AG04449 (cell line): Measurements from ENCODE around the gene UBA1.
A peak's percentile ranks its signal among the peaks of the same experiment; 100 is the strongest.

Experiments used
- CTCF ChIA-PET: fragments of 350-600 bp; formaldehyde crosslinking; extraction: SDS; loops from one replicate; lab custom pipeline; 2021; ENCODE audit warnings: antibody characterized with exemption; lab: Yijun Ruan, JAX
- POLR2A ChIA-PET: fragments of 400-600, 350-600 bp; formaldehyde crosslinking; extraction: SDS; loops from one replicate; lab custom pipeline; 2020; ENCODE audit warnings: antibody characterized with exemption, inconsistent platforms; lab: Yijun Ruan, JAX
- DNase-seq: peaks from one replicate; pipeline ENCODE4 v3.0.0-alpha.2; 2010; ENCODE audit warnings: low read depth, low spot score
- H3K4me3 ChIP-seq: 2 replicates; pipeline ENCODE4 v1.5.1; 2011; ENCODE audit warnings: low read depth, mild to moderate bottlenecking, control low read depth, low read length
- TF ChIP-seq, protein P1 (sequence below): IDR thresholded peaks from one replicate; pipeline ENCODE4 v1.5.1; 2011; ENCODE audit warnings: mild to moderate bottlenecking, moderate library complexity, low read length, control low read depth, inconsistent platforms; ENCODE audit not compliant: insufficient read depth; ENCODE audit errors: missing control alignments

The UBA1 gene

DNA sequence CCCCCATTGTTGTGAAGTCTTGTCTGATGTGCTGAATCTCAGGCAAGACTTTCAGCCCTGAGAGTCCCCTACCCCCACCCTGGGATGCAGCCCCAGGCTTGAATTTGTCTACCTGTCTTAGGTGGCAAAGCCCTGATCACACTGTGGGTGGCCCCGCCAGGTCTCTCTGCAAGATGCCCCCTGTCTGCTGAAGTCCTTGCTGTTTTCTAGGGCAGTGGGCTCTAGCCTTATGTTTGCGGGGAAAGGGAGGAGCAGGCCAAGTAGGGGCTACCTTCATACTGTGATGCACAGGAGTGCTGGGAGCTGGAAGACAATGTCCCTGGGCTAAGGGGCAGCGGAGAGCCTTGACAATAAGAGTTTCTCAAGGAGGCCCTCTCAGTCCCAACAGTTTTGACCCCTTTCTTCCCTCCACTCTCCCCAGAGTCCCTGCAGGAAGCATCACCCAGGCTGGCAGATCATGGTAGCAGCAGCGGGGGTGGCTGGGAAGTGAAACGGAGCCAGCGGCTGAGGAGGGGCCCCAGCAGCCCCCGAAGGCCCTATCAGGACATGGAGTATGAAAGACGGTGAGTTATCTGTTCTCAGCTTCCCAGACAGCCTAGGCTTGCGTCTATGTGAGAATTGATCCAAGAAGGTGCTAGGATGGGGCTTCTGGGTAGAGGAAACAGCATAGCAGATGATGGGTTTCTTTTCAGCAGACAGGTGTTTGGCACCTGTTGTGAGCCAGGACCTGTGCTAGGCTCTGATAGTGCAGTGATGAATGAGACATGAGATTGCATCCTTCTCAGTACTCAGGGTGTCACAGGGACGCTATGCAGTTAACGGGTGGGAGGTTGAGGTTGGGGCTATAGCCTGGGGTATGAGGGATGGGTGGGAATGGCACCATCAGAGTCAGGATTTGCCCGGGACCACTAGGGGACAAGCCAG is 46.4 kb upstream of the UBA1 start:
- TF ChIP-seq, protein P1, sequence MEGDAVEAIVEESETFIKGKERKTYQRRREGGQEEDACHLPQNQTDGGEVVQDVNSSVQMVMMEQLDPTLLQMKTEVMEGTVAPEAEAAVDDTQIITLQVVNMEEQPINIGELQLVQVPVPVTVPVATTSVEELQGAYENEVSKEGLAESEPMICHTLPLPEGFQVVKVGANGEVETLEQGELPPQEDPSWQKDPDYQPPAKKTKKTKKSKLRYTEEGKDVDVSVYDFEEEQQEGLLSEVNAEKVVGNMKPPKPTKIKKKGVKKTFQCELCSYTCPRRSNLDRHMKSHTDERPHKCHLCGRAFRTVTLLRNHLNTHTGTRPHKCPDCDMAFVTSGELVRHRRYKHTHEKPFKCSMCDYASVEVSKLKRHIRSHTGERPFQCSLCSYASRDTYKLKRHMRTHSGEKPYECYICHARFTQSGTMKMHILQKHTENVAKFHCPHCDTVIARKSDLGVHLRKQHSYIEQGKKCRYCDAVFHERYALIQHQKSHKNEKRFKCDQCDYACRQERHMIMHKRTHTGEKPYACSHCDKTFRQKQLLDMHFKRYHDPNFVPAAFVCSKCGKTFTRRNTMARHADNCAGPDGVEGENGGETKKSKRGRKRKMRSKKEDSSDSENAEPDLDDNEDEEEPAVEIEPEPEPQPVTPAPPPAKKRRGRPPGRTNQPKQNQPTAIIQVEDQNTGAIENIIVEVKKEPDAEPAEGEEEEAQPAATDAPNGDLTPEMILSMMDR = no peak
- ChIA-PET CTCF (no interaction called here), POLR2A (no interaction called here)
- no peak for DNase-seq
- H3K4me3 ChIP-seq = peak overlapping the region; percentile 80

DNA sequence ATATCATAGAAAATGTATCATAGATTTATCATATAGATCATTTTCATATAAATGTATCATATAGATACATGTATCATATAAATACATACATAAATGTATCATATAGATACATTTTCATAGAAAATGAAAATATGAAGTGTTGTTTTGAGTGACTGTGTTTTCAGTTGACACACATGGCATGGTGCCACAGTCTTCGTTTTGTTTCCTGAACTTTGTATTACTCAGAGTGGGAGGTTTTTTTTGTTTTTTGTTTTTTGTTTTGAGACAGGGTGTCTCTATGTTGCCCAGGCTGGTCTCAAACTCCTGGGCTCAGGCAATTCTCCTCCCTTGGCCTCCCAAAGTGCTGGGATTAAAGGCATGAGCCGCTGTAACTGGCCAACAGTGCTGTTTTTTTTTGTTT is 44.7 kb upstream of the UBA1 start:
- ChIA-PET CTCF (no interaction called here), POLR2A (no interaction called here)
- TF ChIP-seq, protein P1 = no peak
- no peak for DNase-seq
- no peak overlapping the region for H3K4me3 ChIP-seq

DNA sequence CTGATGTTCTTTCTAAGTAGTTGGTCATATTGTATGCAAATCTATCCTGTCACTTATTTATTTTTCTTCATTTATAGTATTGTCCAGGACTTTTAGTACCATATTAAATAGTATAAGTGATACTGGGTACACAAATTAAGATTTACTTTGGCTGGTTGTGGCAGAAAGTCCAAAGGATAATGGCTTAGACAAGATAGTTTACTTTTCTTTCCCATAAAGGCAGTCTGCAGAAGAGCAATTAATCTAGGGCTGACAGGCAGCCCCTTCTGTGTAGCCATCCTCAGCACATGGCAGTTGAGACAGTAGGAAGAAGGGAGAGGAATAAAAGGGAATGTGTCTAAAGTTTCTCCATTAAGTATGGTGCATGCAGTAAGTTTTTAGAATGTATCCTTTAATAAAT is 42.2 kb upstream of the UBA1 start:
- H3K4me3 ChIP-seq = no peak overlapping the region
- no peak for DNase-seq
- ChIA-PET POLR2A (no interaction called here), CTCF (no interaction called here)
- TF ChIP-seq, protein P1 = no peak

DNA sequence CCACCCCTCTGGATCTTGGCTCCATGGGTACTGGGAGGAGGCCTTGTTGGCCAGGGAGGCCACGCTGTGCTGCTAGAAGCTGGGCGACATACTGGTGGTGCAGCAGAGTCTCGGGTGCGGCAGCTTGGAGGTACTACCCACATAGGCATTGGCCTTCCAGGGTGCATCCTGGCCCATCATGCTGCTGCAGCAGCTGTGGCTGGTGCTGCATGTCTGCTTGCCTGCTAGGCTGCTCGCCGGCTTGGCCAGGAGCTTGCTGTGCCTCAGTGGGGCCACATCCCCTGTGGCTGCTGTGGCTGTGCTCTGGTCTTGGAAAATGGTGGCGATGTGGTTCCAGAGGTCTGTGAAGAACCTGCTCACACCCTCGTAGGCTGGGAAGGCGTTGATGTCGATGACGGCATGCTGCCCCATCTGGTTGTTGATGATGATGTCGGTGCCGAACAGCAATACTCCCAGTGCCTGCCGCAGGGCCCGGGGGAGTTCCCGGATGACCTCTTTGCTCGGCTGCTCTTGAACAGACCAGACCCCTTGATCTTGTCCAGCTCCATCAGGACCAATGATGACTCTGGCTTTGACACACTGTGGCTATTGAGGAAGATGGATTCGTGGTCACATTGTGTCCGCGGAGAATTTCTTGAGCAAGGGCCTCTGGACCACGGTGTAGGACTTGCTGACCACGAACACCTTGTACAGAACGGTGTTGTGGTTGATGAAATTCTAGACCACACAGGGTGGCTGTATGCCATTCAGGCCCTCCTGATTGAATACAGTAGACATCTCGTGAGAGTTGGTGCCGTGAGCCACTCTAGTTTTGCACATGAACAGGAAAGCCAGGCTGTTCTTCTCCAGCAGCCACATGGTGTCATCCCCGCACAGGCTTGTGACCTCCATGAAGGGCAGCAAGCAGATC is 36.8 kb upstream of the UBA1 start:
- ChIA-PET POLR2A (no interaction called here), CTCF (interaction anchor here (2.7 kb wide), 1 partner anchor 12 kb away, joined by 7 read pairs; the partner anchor contains the start of genes NDUFB11 and RBM10)
- H3K4me3 ChIP-seq = no peak overlapping the region
- no peak for DNase-seq
- TF ChIP-seq, protein P1 = no peak

GRCh38 chrX:47158131-47158530 is 35.5 kb upstream of the UBA1 start:
- ChIA-PET CTCF (interaction anchor here (2.7 kb wide), 1 partner anchor 13 kb away, joined by 7 read pairs; the partner anchor contains the start of genes NDUFB11 and RBM10), POLR2A (no interaction called here)
- no peak overlapping the region for H3K4me3 ChIP-seq
- TF ChIP-seq, protein P1 = no peak
- no peak for DNase-seq
